ENCODE results near the gene CCND1.

Gene CCND1

DNA sequence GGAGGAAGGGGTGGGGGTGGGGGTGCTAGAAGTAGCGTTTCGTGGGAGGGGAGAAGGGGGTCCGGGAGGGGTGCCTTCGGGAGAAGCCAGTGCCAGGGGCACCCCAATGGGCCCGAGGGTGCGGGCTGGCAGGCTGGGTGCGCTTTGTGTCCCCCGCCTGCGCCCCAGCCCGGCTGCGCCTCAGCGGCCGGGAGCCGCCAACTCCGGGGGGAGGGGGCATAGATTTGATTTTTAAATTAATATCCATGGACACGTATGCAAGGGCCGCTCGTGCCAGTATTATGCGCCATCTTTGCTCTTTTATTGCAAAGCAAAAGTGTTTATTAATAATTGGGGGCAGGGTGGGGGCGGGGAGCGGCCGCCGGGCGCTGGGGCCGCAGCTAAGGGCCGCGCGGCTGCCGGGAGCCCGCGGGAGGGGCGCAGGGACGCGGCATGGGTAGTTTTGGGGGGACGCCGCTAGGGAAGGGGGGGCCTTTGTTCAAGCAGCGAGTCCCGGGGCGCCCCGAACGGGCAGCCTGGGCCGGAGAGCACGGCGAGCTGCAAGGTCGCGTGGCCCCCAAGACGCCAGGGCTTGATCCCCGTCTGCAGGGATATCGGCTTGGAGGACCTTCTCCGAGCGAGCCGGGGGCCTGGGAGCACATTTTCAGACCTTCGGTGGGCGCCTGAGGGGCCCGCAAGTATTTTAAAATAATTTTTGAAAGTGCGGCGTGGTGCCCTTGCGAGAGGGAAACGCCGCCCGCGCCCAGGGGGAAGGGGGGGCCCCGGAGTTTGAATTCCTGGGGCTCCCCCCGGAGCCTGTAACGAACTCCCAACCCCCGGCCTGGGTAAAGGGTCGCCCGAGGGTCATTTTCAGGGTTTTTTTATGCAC is 959 bp downstream of the CCND1 start:
- no peak for DNase-seq (ENCODE audit: low read depth, low spot score)

- no peak for DNase-seq (ENCODE audit: low read depth, low spot score)
Measured at GRCh38 chr11:69642549-69642912, 1.6 kb downstream of the CCND1 start.

GRCh38 chr11:69642913-69643632 is 2.1 kb downstream of the CCND1 start:
- peak; percentile 49 for DNase-seq (ENCODE audit: low read depth, low spot score)

DNA sequence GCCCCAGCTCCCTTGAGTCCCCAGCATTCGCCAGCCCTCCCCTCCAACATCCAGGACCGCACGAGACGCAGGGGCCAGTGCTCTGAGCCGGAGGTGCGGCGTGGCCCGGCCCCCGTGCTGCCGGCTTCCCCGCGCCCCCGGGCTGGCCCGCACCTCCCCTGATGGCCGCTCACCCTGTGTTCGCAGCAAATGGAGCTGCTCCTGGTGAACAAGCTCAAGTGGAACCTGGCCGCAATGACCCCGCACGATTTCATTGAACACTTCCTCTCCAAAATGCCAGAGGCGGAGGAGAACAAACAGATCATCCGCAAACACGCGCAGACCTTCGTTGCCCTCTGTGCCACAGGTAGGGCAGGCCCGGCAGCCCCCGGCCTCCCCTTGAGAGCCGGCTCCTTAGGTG is 2.7 kb downstream of the CCND1 start:
- DNase-seq (ENCODE audit: low read depth, low spot score): no peak

- no peak for DNase-seq (ENCODE audit: low read depth, low spot score)
Measured at GRCh38 chr11:69644071-69644961, 3.4 kb downstream of the CCND1 start.

- no peak for DNase-seq (ENCODE audit: low read depth, low spot score)
Measured at GRCh38 chr11:69644962-69645675, 4.2 kb downstream of the CCND1 start.

DNA sequence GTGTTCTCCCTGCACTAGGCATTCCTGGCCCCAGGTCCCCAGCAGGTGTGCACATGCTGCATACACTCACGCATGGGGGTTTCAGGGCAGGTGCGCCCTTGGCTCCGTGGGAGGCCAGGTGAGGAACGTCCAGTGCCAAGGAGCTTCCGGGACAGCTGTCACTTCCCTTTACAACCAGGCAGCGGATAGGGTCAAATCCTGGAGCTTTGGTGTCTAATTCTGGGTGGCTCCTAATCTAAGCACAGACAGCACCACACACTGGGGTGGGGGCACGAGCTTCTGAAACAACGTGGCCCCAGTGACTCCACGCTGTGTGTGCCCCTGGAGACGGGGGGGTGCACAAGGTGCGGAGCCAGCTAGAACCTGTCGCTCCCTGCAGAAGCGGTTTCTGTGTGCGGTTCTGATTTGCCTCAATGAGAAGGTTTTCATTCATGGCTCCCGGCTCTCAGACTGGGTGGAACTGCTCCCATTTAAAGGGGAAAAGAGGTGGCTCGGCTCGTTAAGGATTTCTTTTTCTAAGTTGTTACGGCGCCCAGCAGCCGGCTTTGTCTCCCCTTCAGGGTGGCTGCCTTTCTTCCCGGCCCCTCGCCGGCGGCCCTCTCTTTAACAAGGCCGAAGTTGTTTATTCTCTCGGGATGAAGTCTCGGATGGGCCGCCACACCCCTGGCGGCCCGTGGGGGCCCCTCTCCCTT is 5.0 kb downstream of the CCND1 start:
- no peak for DNase-seq (ENCODE audit: low read depth, low spot score)

GRCh38 chr11:69646493-69647389 is 5.8 kb downstream of the CCND1 start:
- no peak for DNase-seq (ENCODE audit: low read depth, low spot score)

DNA sequence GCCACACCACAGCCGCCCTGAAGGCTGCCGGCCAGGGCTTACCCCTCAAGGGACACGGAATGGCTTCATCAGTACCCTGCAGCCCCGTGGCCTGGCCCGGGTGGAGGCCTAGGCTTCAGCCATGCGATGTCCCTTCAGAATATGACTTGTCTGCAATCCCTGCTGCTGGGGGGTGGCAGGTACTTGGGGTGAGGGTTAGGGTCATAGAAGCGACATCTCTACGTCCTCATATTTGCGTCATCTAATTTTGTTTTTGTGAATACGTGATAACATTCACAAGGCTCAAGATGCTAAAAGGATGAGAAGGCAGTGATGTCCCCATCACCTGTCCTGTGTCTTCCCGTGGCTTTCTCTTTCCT is 6.4 kb downstream of the CCND1 start:
- DNase-seq (ENCODE audit: low read depth, low spot score): no peak

DNA sequence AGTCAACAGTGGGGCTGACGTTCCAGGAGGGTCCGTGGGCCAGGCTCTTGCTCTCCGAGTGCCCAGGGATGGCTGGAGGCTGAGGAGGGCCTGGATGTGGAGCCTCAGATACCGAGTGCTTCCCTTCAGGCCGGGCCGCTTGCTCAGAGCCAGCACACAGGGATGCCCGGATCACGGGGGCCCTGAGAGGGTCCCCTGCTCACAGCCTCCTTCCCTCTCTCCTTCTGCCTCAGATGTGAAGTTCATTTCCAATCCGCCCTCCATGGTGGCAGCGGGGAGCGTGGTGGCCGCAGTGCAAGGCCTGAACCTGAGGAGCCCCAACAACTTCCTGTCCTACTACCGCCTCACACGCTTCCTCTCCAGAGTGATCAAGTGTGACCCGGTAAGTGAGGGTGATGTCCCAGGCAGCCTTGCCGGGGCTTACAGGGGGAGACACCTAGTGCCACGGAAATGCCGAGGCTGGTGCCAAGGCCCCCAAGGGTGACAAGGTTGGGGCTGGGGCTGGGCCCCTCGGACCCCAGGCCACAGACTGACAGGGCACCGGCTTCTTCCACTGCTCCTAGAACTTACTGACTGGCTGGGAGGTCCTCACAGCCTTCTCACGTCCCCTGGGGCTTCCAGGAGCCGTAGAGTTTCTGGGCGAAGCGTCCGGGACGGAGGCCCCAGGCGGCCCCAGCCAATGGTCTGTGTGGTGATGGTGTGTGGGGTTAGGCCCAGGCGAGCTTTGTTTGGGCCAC is 7.0 kb downstream of the CCND1 start:
- DNase-seq (ENCODE audit: low read depth, low spot score): no peak

DNA sequence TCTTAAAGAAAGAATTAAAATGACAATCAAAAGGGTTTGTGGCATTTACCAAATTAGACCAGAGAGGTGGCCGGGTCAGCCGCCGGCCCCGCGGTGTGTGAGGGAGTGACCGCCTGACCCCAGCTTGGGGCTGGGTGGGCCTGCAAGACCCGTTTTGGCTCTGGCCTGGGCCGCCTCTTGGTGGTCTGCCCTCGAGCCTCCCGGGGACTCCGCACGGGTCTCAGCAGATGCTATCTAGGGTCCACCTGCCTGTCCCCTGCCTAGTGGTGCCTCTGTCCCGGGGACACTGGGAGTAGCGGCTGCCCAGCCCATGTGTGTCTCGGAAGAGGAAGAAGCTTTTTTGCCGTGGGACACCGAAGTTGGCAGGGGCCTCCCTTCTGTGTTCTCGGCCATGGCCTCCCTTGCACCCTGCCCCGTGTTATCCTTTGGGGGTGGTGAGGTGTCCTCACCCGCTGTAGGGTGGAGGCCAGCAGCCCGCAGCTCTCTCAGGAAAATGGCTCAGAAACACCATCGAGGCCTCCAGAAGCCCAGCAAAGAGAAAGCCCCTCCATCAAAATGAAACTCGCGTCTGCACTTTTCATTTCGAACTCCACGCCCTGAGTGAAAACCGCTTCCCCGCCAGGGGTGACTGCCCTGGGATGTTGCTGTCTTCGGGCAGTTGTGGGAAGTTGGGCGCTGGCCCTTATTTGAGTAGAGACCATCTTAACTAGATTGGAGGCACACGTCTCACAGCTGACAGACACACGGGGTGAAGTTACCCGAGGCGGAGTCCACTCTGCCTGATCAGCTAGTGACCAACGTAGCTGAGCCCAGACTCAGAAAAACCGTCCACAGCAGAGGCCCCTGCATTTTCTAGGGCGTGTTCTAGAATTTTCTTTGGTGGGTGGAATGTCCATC is 8.0 kb downstream of the CCND1 start:
- no peak for DNase-seq (ENCODE audit: low read depth, low spot score)

DNA sequence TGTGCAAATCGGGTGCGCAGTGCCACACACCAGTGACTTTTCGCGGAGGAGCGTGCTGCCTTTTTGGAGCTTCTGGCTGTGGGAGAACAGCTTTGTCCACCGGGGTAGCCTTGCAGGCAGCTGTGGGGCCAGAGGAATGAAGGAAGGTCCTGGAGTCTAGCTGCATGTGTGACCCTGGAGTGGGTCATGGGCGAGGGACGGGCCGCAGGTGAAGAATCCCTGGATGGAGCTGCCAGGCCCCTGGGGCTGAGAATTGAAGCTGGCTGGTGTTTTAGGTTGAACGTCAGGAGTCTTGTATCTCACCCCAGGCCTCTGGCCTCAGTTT is 8.6 kb downstream of the CCND1 start:
- no peak for DNase-seq (ENCODE audit: low read depth, low spot score)

GRCh38 chr11:69650081-69650831 is 9.3 kb downstream of the CCND1 start:
- no peak for DNase-seq (ENCODE audit: low read depth, low spot score)

DNA sequence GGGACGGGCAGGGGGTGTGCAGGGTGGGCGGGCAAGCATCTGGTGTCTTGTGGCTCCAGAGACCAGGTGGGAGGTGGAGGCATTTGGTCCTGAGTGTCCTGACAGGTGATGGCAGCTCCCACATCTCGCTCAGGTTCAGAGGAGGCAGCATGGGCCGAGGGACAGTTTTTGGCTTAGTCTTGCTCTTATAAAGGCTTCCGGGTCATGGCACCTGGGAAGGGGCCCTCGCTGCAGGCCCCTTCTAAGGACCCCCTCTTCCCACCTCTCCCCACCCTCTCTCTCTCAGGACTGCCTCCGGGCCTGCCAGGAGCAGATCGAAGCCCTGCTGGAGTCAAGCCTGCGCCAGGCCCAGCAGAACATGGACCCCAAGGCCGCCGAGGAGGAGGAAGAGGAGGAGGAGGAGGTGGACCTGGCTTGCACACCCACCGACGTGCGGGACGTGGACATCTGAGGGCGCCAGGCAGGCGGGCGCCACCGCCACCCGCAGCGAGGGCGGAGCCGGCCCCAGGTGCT is 9.9 kb downstream of the CCND1 start:
- no peak for DNase-seq (ENCODE audit: low read depth, low spot score)

DNA sequence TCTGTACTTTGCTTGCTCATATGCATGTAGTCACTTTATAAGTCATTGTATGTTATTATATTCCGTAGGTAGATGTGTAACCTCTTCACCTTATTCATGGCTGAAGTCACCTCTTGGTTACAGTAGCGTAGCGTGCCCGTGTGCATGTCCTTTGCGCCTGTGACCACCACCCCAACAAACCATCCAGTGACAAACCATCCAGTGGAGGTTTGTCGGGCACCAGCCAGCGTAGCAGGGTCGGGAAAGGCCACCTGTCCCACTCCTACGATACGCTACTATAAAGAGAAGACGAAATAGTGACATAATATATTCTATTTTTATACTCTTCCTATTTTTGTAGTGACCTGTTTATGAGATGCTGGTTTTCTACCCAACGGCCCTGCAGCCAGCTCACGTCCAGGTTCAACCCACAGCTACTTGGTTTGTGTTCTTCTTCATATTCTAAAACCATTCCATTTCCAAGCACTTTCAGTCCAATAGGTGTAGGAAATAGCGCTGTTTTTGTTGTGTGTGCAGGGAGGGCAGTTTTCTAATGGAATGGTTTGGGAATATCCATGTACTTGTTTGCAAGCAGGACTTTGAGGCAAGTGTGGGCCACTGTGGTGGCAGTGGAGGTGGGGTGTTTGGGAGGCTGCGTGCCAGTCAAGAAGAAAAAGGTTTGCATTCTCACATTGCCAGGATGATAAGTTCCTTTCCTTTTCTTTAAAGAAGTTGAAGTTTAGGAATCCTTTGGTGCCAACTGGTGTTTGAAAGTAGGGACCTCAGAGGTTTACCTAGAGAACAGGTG is 11.1 kb downstream of the CCND1 start:
- no peak for DNase-seq (ENCODE audit: low read depth, low spot score)

DNA sequence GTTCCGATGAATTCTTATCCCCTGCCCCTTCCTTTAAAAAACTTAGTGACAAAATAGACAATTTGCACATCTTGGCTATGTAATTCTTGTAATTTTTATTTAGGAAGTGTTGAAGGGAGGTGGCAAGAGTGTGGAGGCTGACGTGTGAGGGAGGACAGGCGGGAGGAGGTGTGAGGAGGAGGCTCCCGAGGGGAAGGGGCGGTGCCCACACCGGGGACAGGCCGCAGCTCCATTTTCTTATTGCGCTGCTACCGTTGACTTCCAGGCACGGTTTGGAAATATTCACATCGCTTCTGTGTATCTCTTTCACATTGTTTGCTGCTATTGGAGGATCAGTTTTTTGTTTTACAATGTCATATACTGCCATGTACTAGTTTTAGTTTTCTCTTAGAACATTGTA is 12.0 kb downstream of the CCND1 start:
- DNase-seq (ENCODE audit: low read depth, low spot score): no peak

Data from activated CD4-positive, CD25-positive, alpha-beta regulatory T cell treated with anti-CD3 and anti-CD28 coated beads, Interleukin-2, amount 50 U/mL, for 16 hours (primary cell).